Umbilical cord (tissue), 2 donors: ENCODE results near the gene TBL3. TPM values are rescaled to one million over a fixed set of nuclear protein-coding genes. Genes with fewer than 3 reads are reported as not detected.
"Not testable (repeated sequence)": the region's sequence is repeated elsewhere in the genome, so short reads cannot be mapped to it uniquely, and the experiment has no call there.

Experiments
- DNase-seq: peaks from one replicate; pipeline ENCODE4 v3.0.0-alpha.2; 2015; ENCODE audit warnings: low spot score
- total RNA-seq: library from RNA; depleted of rRNA; stranded (reverse); fragments of >200 nt; gene quantifications from one replicate; pipeline ENCODE4 v1.2.3, GENCODE V29; 2014; ENCODE audit warnings: low replicate concordance; ENCODE audit not compliant: insufficient read depth

Gene TBL3
- total RNA-seq, 1 donor from 2014 or later = 10.4 TPM

- no peak for DNase-seq
Measured at GRCh38 chr16:1998852-1999801, 27.3 kb downstream of the TBL3 start.

DNA sequence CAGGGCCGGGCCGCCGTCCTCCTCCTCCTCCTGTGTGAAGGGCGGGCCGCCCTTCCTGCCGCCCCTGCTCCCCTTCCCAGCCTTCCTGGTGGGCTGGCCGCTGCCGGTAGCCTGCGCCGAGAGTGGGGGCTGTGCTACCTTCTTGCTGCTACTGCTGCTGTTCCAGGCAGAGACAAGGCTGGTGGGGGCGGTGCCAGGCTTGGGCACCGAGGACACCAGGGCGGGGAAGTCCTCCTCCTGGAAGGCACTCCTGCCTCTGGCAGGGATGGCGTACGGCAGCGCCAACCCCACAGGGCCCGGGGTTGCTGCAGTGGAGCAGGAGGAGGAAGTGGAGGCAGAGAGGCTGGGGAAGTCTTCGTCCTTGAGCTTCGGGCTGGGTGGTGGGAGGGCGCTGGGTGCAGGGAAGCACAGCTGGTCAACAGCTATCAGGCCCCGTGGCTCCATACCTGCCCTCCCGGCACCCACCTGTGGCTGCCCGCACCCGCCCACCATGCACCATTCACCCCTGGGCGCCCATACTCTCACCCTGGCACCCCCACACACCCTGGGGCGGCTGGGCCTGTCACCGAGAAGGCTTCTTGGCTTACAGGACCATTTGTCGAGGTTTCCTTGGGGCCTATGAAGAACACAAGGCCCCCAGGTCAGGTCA, 28.1 kb downstream of the TBL3 start:
- DNase-seq = no peak

- DNase-seq = no peak
Measured at GRCh38 chr16:2001035-2001434, 29.2 kb downstream of the TBL3 start.

- DNase-seq = no peak
Measured at GRCh38 chr16:2001456-2002355, 29.9 kb downstream of the TBL3 start.

DNA sequence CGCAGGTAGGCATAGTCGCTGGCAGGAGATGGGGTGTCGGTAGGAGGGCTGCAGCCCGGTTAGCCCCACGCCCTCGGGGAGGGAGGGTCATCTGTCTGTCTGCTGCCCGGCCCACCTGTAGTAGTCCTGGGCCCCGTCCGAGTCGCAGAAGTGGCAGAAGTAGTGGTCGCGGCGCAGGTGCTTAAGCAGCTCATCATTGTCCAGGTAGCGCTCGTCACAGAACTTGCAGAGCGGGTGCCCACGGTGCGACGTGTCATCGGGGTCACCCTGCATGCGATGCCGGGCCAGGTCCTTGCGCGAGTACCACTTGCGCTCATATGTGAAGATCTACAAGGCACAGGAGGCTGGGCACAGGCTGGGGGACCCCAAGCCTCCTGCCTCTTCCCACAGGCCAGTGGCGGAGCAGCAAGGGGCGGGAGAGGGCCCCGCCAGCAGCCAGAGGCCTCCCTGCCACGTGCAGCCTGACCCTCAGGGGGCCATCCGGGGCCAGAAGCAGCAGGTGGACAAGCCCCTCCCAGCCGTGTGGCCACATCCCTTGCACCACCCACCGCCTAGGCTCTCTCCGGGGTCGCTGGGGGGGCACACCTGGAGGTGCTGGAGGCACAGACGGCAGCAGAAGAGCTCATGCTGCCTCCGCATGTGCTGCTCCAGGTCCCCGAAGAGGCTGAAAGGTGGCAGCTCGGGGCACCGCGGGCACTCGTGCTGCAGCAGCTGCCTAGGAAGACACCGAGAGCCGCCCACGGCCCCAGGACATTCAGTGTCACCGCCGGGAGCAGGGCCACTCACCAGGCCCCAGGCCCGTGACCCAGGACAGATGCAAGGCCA, 30.8 kb downstream of the TBL3 start:
- no peak for DNase-seq

DNA sequence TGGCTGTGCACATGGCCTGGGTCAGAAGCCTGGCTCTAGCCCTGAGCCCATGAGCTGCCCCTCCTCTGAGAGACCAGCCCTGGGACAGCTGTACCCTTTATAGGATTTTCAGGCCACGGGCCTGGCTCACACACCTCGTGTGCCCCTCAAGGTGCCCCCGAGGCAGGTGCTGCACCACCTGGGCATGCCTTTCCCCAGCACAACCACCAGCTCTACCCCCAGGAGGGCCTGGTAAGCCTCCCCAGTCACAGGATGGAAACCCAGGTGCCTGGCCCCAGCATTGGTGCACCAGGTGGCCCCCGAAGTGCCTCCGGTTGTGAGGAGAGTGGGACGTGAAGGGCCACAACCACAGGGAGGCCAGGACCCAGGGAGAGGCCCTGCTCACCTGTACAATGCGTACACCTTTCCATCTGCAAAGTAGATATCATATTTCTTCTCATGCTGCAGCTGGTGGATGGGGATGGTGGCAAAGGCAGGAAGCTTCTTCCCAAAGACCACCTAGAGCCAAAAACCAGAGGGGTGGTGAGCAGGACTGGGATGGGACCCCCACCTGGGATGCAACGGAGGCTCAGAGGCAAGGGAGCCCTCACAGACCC, 31.5 kb downstream of the TBL3 start:
- no peak for DNase-seq

- DNase-seq = peak; percentile 85
Measured at GRCh38 chr16:2003827-2004641, 32.2 kb downstream of the TBL3 start.

- no peak for DNase-seq
Measured at GRCh38 chr16:2004795-2005517, 33.1 kb downstream of the TBL3 start.

DNA sequence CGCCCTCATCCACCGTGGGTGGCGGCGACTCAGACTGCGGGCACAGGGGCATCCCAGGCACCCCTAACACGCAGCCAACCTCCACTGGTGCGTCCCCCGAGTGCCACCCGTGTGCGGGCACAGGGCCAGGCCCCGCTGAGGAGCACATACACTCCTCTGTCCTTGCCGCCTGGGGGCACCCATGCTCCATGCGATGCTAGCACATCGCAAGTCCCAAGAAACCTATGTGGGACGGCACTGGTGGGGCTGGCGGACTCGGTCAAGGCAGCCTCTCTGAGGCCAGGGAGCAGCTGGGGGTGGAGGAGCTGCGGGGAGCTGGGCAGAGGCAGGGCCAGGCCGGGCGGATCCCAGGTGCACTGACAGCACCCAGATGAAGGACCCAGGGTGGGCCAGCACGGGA, 33.8 kb downstream of the TBL3 start:
- DNase-seq = no peak

DNA sequence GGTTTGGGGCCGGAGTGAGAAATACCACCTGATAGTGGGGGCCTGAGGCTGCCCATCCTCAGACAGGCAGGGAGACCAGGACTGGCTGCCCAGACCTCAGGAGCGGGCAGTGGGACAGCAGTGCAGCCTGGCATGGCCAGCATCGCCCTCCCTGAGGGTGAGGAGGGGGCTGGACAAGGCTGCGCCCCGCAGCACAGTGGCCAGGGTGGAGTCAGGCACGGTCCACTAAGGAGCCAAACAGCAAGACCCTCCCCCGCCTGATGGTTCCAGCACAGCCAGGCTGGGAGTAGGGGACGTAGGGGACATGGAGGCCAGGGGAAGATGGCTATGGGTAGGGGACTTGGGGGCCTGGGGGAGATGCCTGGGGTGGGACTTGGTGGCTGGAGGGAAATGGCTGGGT, 34.5 kb downstream of the TBL3 start:
- DNase-seq = no peak

- DNase-seq = no peak
Measured at GRCh38 chr16:2007081-2007836, 35.4 kb downstream of the TBL3 start.

- DNase-seq = no peak
Measured at GRCh38 chr16:2008009-2008526, 36.2 kb downstream of the TBL3 start.

DNA sequence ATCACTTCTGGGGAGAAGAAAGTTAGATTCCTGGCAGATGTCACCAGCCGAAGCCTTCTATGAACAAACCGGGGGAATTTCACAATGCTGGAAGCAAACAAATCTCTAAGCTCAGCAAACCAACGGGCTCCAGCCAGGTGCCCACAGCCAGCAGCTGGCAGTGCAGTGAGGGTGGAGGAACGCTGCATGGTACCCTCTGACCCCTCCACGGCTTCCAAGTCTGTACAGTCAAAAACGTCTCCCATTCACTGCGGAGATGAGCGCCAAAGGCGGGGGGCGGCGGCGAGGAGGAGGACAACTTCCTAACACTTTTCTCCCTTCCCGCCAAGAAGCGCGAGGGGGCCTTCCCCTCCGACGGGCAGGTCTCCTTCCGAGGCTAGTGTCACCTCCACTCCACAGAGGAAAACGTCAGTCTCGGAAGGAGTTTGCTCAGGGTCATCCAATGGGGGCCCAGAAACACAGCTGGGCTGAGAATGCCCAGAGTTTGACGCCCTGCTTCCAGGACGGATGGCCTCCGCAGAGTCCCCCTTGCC, 36.8 kb downstream of the TBL3 start:
- no peak for DNase-seq

DNA sequence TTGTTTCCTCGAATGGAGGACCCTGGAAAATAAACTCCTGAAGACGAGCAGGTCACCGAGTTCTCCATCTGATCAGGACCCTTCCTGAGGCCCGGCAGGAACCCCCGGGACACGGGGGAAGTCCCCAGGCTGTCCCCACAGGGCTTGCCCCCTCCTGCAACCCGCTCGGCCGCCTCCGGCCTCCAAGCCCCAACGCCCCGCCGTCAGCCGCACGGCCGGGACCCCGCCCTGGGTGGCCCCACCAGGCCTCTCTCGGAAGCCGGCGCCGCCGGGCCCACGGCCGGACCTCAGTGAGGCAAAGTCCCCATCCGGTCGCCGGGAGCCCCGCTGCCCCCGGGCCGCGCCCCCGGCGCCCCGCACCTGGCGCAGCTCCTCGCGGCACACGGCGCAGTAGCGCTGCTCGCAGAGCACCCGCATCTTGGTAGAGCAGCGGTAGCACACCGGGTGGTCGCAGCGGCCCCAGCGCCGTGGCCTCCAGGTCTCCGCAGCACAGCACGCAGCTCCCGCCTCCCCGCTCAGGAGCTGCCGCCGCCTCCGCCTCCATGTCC, 37.4 kb downstream of the TBL3 start:
- no peak for DNase-seq

GRCh38 chr16:2009791-2010510, 38.1 kb downstream of the TBL3 start, which contains the start of gene ZNF598:
Gene ZNF598 (minus strand): TSS chr16:2009821.
- peak; percentile 88 for DNase-seq

DNA sequence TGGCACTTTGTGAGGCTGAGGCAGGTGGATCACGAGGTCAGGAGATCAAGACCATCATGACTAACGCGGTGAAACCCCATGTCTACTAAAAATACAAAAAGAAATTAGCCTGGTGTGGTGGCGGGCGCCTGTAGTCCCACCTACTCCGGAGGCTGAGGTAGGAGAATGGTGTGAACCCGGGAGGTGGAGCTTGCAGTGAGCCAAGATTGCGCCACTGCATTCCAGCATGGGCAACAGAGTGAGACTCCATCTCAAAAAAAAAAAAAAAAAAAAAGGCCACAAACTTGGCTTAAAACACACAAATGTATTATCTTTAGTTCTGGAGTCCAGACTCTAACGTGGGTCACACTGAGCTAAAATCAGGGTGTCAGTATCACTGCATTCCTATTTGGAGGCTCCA, 39.9 kb downstream of the TBL3 start:
- DNase-seq = not testable (repeated sequence)

DNA sequence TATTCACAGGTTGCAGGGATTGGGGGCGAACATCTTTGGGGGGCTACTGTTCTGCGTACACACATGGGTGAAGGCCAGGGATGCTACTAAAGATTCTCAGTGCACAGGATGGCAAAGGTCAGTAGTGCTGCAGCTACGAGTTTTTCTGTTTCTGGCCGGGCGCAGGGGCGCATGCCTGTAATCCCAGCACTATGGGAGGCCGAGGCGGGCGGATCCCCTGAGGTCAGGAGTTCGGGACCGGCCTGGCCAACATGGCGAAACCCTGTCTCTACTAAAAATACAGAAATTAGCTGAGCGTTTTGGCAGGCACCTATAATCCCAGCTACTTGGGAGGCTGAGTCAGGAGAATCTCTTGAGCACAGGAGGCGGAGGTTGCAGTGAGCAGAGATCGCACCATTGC, 41.7 kb downstream of the TBL3 start:
- DNase-seq = no peak
